ENCODE data around the gene DYNC2LI1. TPM values are rescaled to one million over a fixed set of nuclear protein-coding genes. Genes with fewer than 3 reads are reported as not detected.

DYNC2LI1 gene
- total and polyA plus RNA-seq, 2 of the 8 experiments (the other 6 are each of a cell fraction or from before 2014, with no cell fraction given), result 3.9 to 7.6 TPM

DNA sequence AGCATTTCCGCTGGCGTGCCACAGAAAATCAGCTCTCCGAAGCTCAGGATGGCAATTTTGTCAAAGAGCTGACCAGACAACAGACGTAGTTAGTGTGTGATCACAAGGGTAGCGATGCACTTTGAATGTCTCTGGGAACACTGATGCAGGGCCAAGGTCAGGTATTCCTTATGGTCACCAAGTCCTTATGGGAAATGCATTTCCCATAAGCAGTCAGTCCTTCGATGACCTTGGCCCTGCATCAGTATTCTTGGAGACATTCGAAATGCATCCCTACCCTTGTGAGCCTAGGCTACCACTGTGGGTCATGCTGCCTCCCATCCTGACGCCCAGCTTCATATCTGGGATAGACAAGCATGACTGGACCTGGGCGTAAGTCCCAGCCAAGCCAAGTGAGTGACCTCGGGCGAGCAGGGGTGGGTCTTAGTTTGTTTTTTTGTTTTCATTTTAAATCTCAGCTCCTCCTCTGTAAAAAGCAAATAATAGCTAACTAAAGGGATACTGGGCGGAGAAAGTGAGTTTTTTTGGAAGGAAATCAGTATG lies 51.2 kb downstream of the DYNC2LI1 start:
- Histone ChIP-seq H3K23ac (ENCODE audit: insufficient read length) (no peak overlapping the region), H3K36me3 (ENCODE audit: control insufficient read depth in 2 of 4, insufficient read depth in 4 of 4, low read length in 3 of 4) (no peaks in the 10 kb centered on the region), H4K91ac (replicated peaks; ENCODE audit: insufficient read length, low read length) (no peak overlapping the region), H2BK20ac (ENCODE audit: low read length) (no peak overlapping the region), H2BK120ac (replicated peaks; ENCODE audit: low read depth, low read length) (no peak overlapping the region), H3K27ac (ENCODE audit: low read depth, low read length) (no peak overlapping the region), H3K4me2 (ENCODE audit: insufficient read depth in 1 of 2, low read depth in 2 of 2, low read length in 2 of 2) (no peak overlapping the region), H2BK12ac (ENCODE audit: low read depth, low read length) (no peak overlapping the region), H3K27me3 (replicated peaks in 1 of 4; ENCODE audit: control insufficient read depth in 3 of 4, extremely low read depth in 1 of 4, insufficient read depth in 3 of 4, low read length in 3 of 4) (no peaks in the 10 kb centered on the region), H2BK5ac (ENCODE audit: low read depth, low read length) (no peak overlapping the region), H3K23me2 (ENCODE audit: low read depth, low read length) (no peaks in the 10 kb centered on the region), H2AK5ac (ENCODE audit: low read depth, low read length) (no peak overlapping the region), H3K79me1 (ENCODE audit: low read depth, low read length) (no peaks in the 10 kb centered on the region), H4K8ac (ENCODE audit: extremely low read depth, insufficient read depth, low read length) (no peak overlapping the region), H3K9me3 (ENCODE audit: insufficient read depth in 2 of 2, low read depth in 1 of 2, low read length in 1 of 2) (no peaks in the 10 kb centered on the region), H2BK15ac (ENCODE audit: low read length) (no peak overlapping the region), H3K56ac (replicated peaks; ENCODE audit: insufficient read length, low read depth, low read length) (no peak overlapping the region), H3K79me2 (ENCODE audit: control insufficient read depth in 1 of 2, insufficient read depth in 2 of 2, low read length in 2 of 2) (no peaks in the 10 kb centered on the region), H3K4me1 (replicated peaks in 1 of 4; ENCODE audit: control insufficient read depth in 3 of 4, insufficient read depth in 4 of 4, low read length in 3 of 4) (peaks cover 0 to 3% (median 1%) of the 10 kb centered on the region in 4 experiments; a peak in 2 of 7 replicates), H3K14ac (ENCODE audit: insufficient read length) (no peak overlapping the region), H3K4ac (replicated peaks; ENCODE audit: insufficient read length, low read depth, low read length) (no peak overlapping the region), H4K5ac (ENCODE audit: insufficient read length, low read depth, low read length) (no peak overlapping the region), H3K9ac (replicated peaks in 1 of 4; ENCODE audit: extremely low read depth in 1 of 4, low read depth in 3 of 4, low read length in 3 of 4) (no peak overlapping the region), H3K4me3 (ENCODE audit: extremely low read depth in 1 of 4, insufficient read depth in 2 of 4, low read depth in 3 of 4, low read length in 4 of 4) (no peak overlapping the region), H2AFZ (ENCODE audit: low read length) (no peak overlapping the region), H4K20me1 (replicated peaks in 1 of 2; ENCODE audit: control insufficient read depth in 1 of 2, insufficient read depth in 2 of 2, low read length in 2 of 2) (no peaks in the 10 kb centered on the region), H3K18ac (ENCODE audit: extremely low read depth, low read length) (no peak overlapping the region)
- DNase-seq (ENCODE audit: low read depth in 1 of 2, low spot score in 2 of 2), result peak in 1 of 2 experiments; percentile 28
- ChIA-PET POLR2A (ENCODE audit: partially characterized antibody) (no interaction called here), CTCF (ENCODE audit: partially characterized antibody) (interaction anchor here (1.6 to 1.8 kb wide), 3 partner anchors 10 to 220 kb away, joined by 4 to 6 read pairs (median 5); no protein-coding TSS in a partner anchor)
- FAIRE-seq, result no peak
- 90% methylated on average over 12 of the region's 12 CpGs; no CpG with 5 or more reads in 1 of the 2 experiments for WGBS, 2 experiments (ENCODE audit: extremely low coverage in 1 of 2, insufficient coverage in 1 of 2, insufficient read length in 1 of 2, insufficient replicate concordance in 2 of 2, low coverage in 1 of 2, low lambda C conversion rate in 2 of 2, missing lambda C conversion rate in 1 of 2)
- TF ChIP-seq CBX8 (IDR thresholded peaks at IDR 0.05; ENCODE audit: borderline replicate concordance, low read depth, low read length) (no peak), POU5F1 (IDR thresholded peaks at IDR 0.05; ENCODE audit: low read depth, low read length) (no peak), RFX5 (IDR thresholded peaks at IDR 0.05; ENCODE audit: borderline replicate concordance, low read depth, low read length) (no peak), SP2 (IDR thresholded peaks at IDR 0.05; ENCODE audit: low read length) (no peak), BCL11A (IDR thresholded peaks at IDR 0.05; ENCODE audit: low read depth in 2 of 2, low read length in 2 of 2) (no peak), SP1 (IDR thresholded peaks at IDR 0.05; ENCODE audit: low read depth, low read length) (no peak), TAF1 (IDR thresholded peaks at IDR 0.05; ENCODE audit: low read depth, low read length) (no peak), RAD21 (IDR thresholded peaks at IDR 0.05 in 1 of 2, conservative IDR thresholded peaks at IDR 0.05 in 1 of 2; ENCODE audit: low read depth in 2 of 2, low read length in 2 of 2) (no peak)
